Bladder microvascular endothelial cell (primary cell): ENCODE data around the gene OR52H1. TPM values are rescaled to one million over a fixed set of nuclear protein-coding genes. Genes with fewer than 3 reads are reported as not detected.

ENCODE experiments used
- total RNA-seq: library from RNA; depleted of rRNA; stranded (reverse); fragments of >200 nt; gene quantifications from 2 replicates; pipeline ENCODE4 v1.2.3, GENCODE V29; 2014

The OR52H1 gene
- 0.38 TPM in 1 of 2 replicates, not detected in the other for total RNA-seq

DNA sequence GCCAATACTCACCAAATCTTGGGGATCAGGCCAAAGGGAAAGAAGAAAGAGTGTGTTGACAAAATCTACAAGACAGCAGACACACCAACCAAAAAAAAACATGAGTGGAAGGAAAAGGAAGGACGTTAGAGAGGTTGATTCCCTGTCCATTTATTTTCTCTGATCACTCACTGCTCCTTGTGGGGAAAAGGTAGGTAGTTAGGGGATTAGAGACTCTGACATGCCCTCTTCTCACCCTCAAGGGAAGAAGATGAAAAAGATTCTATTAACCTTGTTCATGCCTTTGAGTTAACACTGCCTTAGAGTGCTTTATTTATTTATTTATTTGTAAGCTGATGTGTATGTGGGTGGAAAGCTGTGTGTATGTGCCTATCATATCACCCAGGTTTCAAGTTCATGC lies at the start of gene OR52H1:
TSS of gene OR52H1 (minus strand) at position 101 of the 400 bp plus-strand sequence. CDS start 3,035 bp downstream, outside the sequence.

DNA sequence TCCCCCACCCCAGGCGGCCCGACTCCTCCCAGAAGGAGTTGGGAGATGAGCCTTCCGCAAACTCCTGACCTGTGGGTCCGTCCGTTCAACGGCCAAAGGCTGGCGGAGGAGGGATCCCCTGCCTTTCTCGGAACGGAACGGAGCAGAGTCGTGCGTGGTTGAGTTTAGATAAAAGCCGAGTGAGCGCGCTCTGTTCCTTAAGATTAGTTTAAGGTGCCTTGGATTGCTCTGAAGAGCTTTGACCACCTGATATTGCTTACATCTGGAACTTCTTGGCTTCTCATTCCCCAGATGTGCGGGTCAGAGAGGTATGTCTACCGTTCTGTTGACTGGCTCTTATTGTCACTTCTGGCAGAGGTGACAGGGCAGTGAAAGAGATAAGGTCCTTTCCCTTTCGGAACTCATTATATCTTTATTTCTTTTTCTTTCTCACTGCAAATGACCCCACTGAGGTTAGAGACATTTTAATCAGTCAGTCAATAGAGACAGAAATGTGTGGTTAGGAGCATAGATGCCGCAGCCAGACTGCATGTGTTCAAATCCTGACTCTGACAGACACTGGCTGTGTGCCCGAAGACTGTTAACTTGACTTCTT lies 48.4 kb upstream of the OR52H1 start, which contains the start of gene TRIM6:
TSS of gene TRIM6 (plus strand) at position 31 of the 595 bp plus-strand sequence. CDS start at position 292, 261 bp downstream.

DNA sequence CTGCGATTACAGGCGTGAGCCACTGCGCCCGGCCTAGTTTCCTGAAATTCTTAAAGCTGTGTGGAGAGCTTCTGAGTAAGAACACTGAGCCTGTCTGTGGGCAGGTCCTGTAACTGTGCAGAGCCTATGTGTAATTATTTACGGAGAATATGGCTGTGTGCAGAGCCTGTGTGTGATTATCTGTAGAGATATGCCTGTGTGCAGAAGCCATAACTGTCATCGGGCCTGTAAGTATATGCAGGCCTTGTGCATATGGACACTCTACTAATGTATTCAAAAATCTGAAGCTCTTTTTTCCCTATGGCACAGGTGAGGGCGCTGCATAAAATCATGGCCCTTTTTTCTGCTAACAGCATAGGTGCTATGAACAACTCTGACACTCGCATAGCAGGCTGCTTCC lies 32.2 kb upstream of the OR52H1 start, which contains the start of gene OR52B6:
TSS of gene OR52B6 (plus strand) at position 301 of the 400 bp plus-strand sequence. CDS start at position 301, 0 bp downstream.

GRCh38 chr11:5516599-5516998 lies 31.7 kb downstream of the OR52H1 start, which contains the start of gene UBQLNL:
Gene UBQLNL, minus strand, starts transcription at chr11:5516699. Its CDS starts 258 bp downstream, at chr11:5516441.

DNA sequence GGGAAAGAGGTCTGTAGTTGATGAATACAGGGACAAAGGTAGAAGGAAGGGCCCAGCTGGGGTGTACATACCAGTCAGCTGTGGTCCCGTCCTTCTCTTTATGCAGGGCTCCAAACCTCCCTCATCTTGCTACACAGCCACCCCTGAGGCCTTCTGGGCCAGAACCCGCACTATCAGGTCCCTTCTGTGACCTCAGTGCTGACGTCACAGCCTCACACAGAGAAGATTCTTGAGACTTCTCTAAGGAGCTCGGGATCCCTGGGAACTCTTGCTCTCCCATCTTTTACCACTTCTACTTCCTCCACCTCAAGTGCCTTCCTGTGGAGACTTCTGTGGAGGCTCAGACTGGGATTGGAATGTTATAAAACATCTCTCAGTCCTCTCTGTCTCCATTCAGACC lies 38.5 kb downstream of the OR52H1 start, which contains the start of gene UBQLN3:
TSS of gene UBQLN3 (minus strand) at position 155 of the 400 bp plus-strand sequence. CDS start 399 bp downstream, outside the sequence.

Other genes with a start within 250 kb of the OR52H1 start
- gene OR51B4, start 246.6 kb downstream of the OR52H1 start, total RNA-seq: not detected in 2 replicates
- not detected in 2 replicates for gene OR51B2, start 224.2 kb downstream of the OR52H1 start, total RNA-seq
- gene OR51B5, start 205.0 kb downstream of the OR52H1 start, total RNA-seq: not detected in 2 replicates
- gene OR51B6, start 197.0 kb downstream of the OR52H1 start, total RNA-seq: not detected in 2 replicates
- not detected in 2 replicates for gene OR51M1, start 164.7 kb downstream of the OR52H1 start, total RNA-seq
- gene OR51Q1, start 126.4 kb downstream of the OR52H1 start, total RNA-seq: not detected in 2 replicates
- not detected in 2 replicates for gene OR51I1, start 107.0 kb downstream of the OR52H1 start, total RNA-seq
- not detected in 2 replicates for gene OR51I2, start 99.2 kb downstream of the OR52H1 start, total RNA-seq
- not detected in 2 replicates for gene OR52D1, start 59.9 kb downstream of the OR52H1 start, total RNA-seq
- gene UBQLN3, start 38.6 kb downstream of the OR52H1 start, total RNA-seq: not detected in 2 replicates
- gene UBQLNL, start 31.8 kb downstream of the OR52H1 start, total RNA-seq: not detected in 2 replicates
- not detected in 2 replicates for gene OR52B6, start 32.3 kb upstream of the OR52H1 start, total RNA-seq
- 1.3 and 2.1 TPM in 2 replicates for gene TRIM6, start 48.1 kb upstream of the OR52H1 start, total RNA-seq
- 10.0 and 14.7 TPM in 2 replicates for gene TRIM34, start 76.5 kb upstream of the OR52H1 start, total RNA-seq
- 48.6 and 116 TPM in 2 replicates for gene TRIM5, start 136.5 kb upstream of the OR52H1 start, total RNA-seq
- 96.0 and 226 TPM in 2 replicates for gene TRIM22, start 141.2 kb upstream of the OR52H1 start, total RNA-seq
- not detected in 2 replicates for gene OR56B1, start 187.9 kb upstream of the OR52H1 start, total RNA-seq
- not detected in 2 replicates for gene OR52N4, start 205.7 kb upstream of the OR52H1 start, total RNA-seq
- not detected in 2 replicates for gene OR52N5, start 234.8 kb upstream of the OR52H1 start, total RNA-seq
- gene OR52N1, start 242.7 kb upstream of the OR52H1 start, total RNA-seq: not detected in 2 replicates